GM12891 (cell line): ENCODE measurements around the gene COL18A1.
"Not testable (repeated sequence)": the region's sequence is repeated elsewhere in the genome, so short reads cannot be mapped to it uniquely, and the experiment has no call there.

Experiments
- DNase-seq: peaks from one replicate; pipeline ENCODE4 v3.0.0; 2011; ENCODE audit warnings: low spot score; ENCODE audit not compliant: insufficient read length
- FAIRE-seq: peaks from 2 replicates; lab custom pipeline; 2011; peaks lifted over from hg19 to GRCh38; lab: Jason Lieb, UNC
- PAX5 ChIP-seq: IDR thresholded peaks from 2 replicates; pipeline ENCODE4 v1.6.1; 2011; ENCODE audit warnings: low read length, moderate library complexity, mild to moderate bottlenecking; ENCODE audit not compliant: insufficient read depth, severe bottlenecking
- POLR2A ChIP-seq: IDR thresholded peaks from 2 replicates; pipeline ENCODE4 v1.6.1; 2011; ENCODE audit warnings: low read depth, low read length, control low read depth
- POLR2AphosphoS5 ChIP-seq: IDR thresholded peaks from 2 replicates; pipeline ENCODE4 v1.6.1; 2011; ENCODE audit warnings: low read depth, low read length, control low read depth
- POU2F2 ChIP-seq: IDR thresholded peaks from 2 replicates; pipeline ENCODE4 v1.6.1; 2011; ENCODE audit warnings: low read depth, mild to moderate bottlenecking, control low read depth, low read length, moderate library complexity
- SPI1 ChIP-seq: IDR thresholded peaks from 2 replicates; pipeline ENCODE4 v1.6.1; 2011; ENCODE audit warnings: low read depth, low read length, control low read depth
- TAF1 ChIP-seq: IDR thresholded peaks from 2 replicates; pipeline ENCODE4 v1.6.1; 2011; ENCODE audit warnings: low read depth, low read length, control low read depth

The COL18A1 gene

DNA sequence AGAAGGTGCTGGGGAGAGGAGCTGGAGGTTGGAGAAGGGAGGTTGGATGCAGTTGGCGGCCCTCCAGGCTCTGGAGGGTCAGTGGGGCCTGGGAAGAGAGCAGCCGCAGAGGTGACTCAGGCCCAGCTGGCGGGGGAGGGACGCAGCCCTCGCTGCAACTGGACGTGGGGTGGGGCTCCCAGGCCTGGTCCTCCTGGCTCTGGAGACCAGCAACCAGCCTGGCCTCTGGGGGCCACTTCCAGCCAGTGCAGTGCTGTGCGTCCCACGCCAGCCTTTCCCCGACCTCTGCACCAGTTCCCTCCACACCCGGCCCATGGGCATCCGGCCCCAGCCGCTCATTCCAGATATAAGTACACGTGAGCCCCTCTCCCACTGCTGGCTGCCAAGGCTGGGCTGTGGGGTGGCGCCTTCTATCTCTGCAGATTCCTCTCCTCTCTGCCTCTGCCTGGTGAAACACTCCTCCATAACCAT, 38.0 kb upstream of the COL18A1 start:
- no peak for DNase-seq
- FAIRE-seq, result no peak
- no peak for TF ChIP-seq POLR2AphosphoS5
- TF ChIP-seq POLR2A, result no peak
- TF ChIP-seq TAF1, result no peak

DNA sequence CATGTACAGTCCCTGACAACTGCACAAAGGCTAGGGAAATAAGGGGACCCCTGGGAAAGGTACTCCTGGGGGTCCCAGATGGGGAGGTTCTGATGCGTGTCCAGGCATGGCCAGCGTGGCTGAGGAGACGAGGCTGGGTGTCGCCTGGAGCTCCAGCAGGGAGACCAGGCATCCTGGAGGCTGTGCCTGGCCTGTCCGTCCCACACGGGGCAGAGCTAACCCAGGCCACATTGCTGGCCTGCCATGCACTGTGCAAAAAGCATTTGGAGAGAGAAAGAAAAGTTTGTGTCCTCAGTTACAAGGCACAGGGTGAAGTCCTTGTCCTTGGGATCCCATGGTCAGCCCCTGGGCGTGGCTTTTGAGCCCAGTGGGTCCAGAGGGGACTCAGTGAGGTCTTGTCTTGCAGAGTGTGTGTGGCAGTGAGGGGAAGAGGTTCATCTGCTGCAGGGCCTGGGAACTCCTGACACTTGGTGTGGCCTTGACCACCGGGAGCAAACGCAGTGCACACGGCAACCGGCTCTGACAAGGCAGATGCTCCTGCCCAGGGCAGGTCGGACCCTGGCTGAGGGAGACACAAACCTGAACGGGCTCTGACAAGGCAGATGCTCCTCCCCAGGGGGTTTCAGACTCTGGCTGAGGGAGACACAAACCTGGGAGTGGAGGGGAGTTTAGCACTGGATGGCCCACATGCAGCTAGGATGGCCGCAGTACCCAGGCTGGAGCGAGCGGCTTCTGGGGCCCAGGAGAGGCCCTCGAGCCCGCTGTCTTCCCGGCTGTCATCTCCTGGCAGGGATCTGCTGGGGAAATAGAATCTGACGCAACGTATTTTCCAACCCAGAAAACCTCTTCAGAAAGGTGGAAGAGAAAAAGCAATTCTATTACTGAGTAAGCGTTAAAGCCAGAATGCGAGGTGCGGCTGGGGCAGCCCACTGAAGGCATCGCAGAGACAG, 37.3 kb upstream of the COL18A1 start:
- DNase-seq, result no peak
- no peak for FAIRE-seq
- TF ChIP-seq SPI1, result no peak
- TF ChIP-seq POU2F2, result no peak
- no peak for TF ChIP-seq POLR2AphosphoS5
- TF ChIP-seq PAX5, result no peak
- no peak for TF ChIP-seq TAF1
- TF ChIP-seq POLR2A, result no peak

DNA sequence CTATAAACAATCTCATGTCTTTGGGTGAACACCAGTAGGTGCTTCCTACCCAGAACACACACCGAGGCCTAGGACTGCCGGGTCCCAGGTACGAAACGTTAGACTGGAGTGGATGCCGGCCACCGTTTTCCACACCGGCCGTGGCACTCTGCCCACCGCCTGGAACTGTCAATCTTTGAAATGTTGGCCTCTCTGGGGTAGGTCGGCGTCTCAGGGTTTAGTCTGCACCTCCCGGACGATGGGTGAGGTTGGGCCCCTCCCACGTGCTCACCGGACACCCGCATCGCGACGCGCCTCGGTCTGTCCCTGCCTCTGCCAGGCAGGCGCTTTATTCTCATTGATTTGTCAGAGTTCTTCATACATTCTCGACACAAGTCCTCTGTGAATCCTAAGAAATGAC, 35.9 kb upstream of the COL18A1 start:
- not testable (repeated sequence) for FAIRE-seq, DNase-seq

DNA sequence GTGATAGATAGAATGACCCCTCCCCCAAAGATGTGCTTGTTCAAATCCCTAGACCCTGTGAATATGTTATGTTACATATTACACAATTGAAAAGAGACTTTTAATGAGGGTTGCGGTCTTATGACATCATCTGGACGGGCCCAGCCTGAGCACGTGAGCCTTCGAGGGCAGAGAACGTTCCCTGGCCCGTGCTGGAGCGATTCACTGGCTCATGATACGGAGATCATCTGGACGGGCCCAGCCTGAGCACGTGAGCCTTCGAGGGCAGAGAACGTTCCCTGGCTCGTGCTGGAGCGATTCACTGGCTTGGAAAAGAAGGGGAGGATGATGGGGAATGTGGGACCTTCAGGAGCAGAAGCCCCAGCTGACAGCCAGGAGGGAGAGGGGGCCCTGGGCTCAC, 34.4 kb upstream of the COL18A1 start:
- no peak for FAIRE-seq
- no peak for DNase-seq
- TF ChIP-seq POLR2A (no peak), POU2F2 (no peak), PAX5 (no peak), SPI1 (no peak), POLR2AphosphoS5 (no peak), TAF1 (no peak)

DNA sequence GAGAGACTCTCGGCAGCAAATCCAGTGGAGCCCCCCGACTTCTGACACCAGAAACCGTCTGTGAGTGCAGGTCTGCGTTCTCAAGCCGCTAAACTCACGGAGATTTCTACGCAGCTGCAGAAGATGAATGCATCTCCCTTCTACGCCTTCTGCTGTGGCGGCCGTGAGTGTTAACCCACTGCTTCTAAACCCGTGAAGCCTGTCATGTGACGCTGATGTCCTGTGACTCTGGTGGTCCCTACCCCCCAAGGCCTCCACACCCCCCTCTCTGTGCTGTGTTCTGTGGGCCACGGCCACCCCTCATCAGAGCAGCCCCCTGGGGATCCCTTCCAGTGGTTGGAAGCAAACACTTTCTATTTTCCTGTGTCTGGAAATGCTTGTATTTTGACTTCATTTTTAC, 33.9 kb upstream of the COL18A1 start:
- DNase-seq, result no peak
- FAIRE-seq, result no peak
- no peak for TF ChIP-seq POLR2AphosphoS5
- no peak for TF ChIP-seq TAF1
- no peak for TF ChIP-seq POLR2A
- no peak for TF ChIP-seq SPI1
- no peak for TF ChIP-seq POU2F2
- no peak for TF ChIP-seq PAX5

DNA sequence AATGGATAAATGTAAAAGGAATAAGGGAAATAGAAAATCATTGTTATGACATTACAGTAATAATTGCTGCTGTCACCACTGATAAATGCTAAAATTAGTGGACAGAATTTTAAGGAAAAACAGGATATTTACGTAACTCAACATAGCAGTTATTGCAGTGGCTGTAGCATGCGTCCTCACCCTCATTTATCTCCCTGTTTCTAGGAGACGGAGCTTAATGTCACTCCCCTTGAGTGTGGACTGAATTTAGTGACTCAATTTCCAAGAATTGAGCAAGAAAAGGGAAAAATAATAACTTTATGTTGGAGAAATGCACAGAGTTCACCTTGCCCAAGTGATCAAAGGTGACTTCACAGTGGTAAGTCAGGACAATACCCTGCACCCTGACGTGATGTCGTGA, 33.3 kb upstream of the COL18A1 start:
- no peak for FAIRE-seq

DNA sequence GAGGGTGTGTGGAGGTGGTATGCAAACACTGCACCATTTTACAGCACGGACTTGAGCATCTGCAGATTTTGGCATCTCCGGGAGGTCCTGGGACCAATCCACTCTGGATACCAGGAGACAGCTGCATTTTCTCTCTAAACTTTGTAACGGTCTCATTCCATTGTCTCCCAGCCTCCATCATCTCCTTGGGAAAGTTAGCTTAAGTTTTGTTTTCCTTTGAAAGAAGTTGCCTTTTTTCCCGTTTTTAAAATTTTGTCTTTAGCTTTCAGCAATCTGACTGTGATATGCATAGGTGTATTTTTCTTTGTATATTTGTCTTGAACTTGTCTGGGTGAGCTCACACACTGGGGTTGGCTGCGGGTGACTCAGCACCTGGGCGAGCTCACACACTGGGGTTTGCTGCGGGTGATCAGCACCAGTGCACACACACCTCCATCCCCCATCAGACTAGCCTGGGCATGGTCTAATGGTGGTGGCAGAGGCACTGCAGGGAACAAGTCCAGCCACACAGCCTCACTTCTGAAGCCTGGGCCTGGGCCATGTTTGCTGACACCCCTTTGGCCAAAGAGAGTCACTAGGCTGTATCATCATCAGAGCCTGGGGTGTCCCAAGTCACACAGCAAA, 32.1 kb upstream of the COL18A1 start:
- FAIRE-seq, result no peak
- no peak for DNase-seq
- no peak for TF ChIP-seq PAX5
- TF ChIP-seq POLR2AphosphoS5, result no peak
- no peak for TF ChIP-seq POU2F2
- no peak for TF ChIP-seq SPI1
- no peak for TF ChIP-seq POLR2A
- no peak for TF ChIP-seq TAF1

More for the DNA sequence above, 33.3 kb upstream of the COL18A1 start:
- no peak for DNase-seq
- TF ChIP-seq POU2F2, result no peak
- TF ChIP-seq PAX5, result no peak
- no peak for TF ChIP-seq SPI1
- no peak for TF ChIP-seq TAF1
- TF ChIP-seq POLR2AphosphoS5, result no peak
- TF ChIP-seq POLR2A, result no peak

DNA sequence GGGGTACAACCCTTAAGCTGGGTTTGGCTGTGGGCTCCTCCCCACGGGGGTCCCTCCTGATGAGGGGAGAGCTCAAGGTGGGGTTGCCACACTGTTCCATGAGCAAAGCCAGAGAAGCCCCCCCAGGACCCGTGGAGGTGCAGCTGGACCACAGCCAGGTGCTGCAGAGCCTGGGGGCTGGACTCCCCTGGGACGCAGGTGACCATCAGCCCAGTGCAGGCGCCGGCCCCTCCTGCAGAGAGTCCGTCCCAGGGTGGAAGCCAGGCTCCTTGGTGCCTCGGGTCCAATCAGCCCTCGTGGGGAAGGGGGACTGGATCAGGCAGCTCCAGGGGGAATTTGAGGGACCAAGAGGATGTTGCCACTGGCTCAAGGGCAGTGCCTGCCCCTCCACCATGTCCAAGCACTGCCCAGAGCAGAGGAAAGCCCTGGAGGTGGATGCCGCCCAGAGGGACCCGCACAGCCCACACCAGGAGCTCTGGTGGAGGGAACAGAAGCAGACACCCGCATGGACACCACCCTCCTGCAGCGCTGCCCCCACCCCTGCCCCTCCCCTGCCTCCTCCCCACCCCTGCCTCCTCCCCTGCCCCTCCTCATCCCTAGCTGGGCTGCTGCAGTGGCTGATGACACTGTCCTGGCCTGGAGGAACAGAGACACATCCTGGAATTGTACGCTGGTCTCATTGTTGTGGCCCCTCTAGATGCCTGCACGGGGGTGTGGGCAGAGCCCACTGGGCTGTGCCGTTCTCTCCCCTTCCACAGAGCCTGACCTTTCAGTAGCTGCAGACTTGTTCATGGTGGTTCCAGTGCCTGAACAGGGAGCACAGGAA, 30.8 kb upstream of the COL18A1 start:
- no peak for FAIRE-seq
- DNase-seq, result no peak
- TF ChIP-seq TAF1 (no peak), POLR2AphosphoS5 (no peak), PAX5 (no peak), POU2F2 (no peak), POLR2A (no peak), SPI1 (no peak)

DNA sequence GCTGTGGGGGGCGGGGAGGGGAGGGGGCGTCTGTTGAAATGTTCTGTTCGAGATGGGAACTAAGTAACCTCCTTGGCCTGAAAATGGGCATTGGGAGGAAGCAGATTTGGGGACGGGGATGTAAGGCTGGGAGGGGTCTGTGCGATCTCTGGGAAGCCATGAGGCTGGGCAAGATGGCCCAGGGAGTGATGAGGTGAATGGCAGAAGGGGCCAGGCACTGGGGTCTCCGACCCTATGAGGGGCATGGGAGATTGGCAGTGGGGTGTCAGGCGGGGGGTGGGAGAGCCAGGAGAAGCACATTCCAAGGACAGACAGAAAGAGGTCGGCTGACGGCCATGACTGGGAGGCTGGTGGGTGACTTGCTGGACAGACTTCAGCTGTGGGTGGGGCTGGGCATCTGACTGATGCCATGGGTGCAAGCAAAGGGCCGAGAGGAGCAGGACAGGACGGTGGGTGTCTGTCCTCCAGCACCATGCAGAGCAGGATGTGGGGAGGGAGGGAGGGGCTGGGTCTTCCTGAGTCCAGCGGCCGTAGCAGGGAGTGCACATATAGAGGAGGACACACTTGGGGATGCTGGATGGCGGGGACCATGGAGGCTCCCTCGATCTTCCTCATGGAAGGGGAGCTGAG, 30.0 kb upstream of the COL18A1 start:
- DNase-seq (no peak), FAIRE-seq (no peak)
- TF ChIP-seq POU2F2 (no peak), POLR2AphosphoS5 (no peak), SPI1 (no peak), TAF1 (no peak), POLR2A (no peak), PAX5 (no peak)
